Anterior cingulate cortex (tissue), 58 donors: Measurements from ENCODE around the gene ZNF468.
A peak's percentile ranks its signal among the peaks of the same experiment; 100 is the strongest.
"Not testable (repeated sequence)": the region's sequence is repeated elsewhere in the genome, so short reads cannot be mapped to it uniquely, and the experiment has no call there.

Source experiments
- DNase-seq, 58 donors: peaks; one replicate each; lab custom pipeline; 2025; lab: John Stamatoyannopoulos, UW

ZNF468 gene

DNA sequence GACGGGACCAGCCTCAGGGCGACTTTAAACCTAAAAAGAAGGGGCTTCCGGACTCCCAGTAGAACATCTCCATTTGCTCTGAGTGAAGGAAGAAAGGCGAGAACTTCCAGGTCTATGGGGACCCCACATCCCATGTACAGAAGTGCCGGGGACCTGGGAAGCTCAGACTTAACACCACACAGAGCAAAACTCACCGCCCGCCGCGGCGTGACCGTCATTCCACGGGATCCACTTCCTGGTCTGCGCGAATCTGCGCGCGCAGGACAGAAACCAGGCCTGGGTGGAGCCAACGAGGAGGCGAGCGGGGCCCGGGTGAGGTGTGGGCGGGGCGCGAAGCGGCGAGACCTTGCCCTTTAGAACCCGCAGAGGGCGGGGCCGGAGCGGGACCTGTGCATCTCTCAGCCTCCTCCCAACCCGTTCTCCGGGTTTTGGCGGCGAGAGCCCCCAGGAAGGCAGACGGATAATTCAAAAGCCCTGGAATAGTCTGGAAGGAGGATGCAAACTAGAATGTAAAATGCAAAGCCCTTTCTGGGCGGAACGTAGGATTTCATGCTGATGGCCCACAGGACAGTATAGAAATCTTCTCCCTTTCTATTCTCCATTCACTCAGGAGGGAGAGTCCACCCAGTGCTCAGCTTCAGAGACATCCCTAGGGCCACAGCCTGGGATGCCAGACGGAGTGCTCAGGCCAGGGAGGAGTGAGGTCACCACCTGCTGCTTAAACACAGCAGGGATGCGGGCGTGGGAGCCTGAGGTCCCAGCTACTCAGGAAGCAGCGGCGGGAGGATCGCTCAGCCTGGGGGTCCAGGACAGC, at the start of gene ZNF468:
Gene ZNF468 (minus strand): TSS at position 242 of the 814 bp plus-strand sequence. CDS start 3,347 bp downstream, outside the sequence.
- DNase-seq = peak; percentile 16 to 86 (median 64)

DNA sequence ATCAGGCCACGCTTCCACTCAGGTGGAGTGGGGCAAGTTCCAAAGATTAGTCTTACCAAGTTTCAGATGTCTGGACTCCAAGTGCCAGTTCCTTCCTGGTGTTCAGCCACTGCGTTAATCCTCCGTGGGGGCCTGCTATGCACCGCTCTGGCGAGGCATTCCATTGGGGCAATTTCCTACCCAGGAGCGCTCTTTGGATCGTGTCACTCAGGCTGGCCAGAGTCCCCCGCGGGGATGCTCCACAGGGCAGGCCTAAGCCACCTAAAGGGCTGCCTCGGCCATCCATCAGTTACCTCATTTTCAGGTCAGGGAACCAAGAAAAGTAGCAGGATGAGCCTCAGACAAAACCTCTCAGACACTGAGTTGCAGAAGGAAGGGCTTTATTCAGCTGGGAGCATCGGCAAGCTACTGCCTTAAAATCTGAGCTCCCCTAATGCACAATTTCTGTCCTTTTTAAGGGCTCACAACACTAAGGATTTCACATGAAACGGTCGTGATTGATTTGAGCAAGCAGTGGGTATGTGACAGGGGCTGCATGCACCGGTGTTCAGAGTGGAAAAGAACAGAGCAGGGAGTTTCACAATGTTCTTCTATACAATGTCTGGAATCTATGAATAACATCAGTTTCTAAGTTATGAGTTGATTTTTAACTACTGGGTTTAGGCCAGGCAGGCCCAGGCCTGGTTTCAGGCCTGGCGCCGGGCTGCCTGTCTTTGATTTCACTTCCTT, 46.8 kb upstream of the ZNF468 start:
- not testable (repeated sequence) for DNase-seq

DNA sequence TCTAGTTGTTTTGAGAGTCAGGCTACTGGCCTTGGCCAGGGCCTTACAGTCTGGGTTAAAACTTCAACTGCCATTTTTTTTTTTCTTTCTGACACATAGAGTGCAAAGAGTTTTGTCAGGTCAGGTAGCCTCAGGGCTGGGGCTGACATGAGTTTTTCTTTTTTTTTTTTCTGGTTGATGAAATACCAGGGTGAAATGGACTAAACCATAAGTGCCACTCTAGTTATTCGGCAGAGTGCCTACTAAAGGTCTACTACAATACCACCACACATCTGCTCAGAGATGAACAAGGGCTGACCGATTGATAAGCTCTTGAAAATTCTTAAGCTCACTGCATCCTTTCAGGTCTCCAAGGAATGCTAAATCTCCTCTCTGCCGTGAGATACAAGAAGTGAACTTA, 44.4 kb upstream of the ZNF468 start:
- DNase-seq = no peak

DNA sequence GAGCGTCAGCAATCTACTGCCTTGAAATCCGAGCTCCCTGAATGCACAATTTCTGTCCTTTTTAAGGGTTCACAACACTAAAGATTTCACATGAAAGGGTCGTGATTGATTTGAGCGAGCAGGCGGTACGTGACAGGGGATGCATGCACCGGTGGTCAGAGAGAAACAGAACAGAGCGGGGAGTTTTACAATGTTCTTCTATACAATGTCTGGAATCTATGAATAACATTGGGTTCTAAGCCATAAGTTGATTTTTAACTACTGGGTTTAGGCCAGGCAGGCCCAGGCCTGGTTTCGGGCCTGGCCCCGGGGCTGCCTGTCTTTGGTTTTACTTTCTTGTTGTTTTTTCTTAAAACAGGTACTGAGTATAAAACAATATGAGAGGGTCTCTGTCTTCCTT, 41.2 kb upstream of the ZNF468 start:
- DNase-seq = not testable (repeated sequence)

DNA sequence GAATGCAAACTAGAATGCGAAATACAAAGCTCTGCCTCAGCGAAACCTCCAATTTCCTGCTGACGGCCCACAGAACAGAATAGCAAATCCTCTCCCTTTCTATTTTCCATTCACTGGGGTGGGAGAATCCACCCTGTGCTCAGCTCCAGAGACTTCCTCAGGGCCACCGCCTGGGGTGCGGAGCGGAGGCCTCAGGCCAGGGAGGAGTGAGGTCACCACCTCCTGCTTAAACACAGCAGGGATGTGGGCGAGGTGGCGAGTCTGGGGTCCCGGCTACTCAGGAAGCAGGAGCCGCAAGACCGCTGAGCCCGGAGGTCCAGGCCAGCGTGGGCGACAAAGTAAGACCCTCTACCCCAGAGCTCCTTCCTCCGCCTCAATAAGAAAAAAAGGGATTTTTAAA, 40.7 kb upstream of the ZNF468 start:
- DNase-seq = peak in 4 of 58 donors; percentile 2 to 23 (median 16)

GRCh38 chr19:52897138-52897935, 39.9 kb upstream of the ZNF468 start, which contains the start of gene ZNF320:
TSS of gene ZNF320 (minus strand) at chr19:52897635. CDS start at chr19:52890255, 7,380 bp downstream.
- peak; percentile 43 to 98 (median 92) for DNase-seq

DNA sequence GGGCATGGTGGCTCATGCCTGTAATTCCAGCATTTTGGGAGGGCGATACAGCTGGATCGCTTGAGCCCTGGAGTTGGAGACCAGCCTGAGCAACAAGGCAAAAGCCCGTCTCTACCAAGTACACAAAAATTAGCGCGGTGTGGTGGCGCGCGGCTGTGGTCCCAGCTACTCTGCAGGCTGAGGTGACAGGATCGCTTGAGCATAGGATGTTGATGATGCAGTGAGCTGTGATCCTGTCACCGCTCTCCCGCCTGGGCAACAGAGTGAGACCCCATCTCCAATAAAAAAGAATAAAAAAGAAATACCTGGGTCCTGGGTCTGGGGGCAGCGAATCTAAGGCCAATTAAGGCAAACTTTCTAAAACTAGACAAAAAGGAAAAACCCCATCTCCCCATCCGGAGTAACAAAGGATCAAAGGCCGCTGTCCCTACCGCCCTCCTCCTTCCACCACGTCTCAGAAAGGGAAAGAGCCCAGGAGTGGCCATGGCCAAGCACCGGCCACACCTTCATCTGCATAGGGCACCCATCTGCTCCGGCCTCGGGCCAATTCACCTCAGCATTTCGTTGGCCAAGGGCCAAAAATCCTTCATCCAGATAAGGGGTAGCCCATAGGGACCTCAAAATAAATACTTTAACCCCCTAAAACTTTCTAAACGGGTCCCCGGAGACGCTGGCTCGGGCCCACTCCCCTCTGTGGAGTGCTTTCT, 39.2 kb upstream of the ZNF468 start:
- DNase-seq = peak in 7 of 58 donors; percentile 12 to 30 (median 16)

- no peak for DNase-seq
Measured at GRCh38 chr19:52891336-52891735, 33.9 kb upstream of the ZNF468 start.

DNA sequence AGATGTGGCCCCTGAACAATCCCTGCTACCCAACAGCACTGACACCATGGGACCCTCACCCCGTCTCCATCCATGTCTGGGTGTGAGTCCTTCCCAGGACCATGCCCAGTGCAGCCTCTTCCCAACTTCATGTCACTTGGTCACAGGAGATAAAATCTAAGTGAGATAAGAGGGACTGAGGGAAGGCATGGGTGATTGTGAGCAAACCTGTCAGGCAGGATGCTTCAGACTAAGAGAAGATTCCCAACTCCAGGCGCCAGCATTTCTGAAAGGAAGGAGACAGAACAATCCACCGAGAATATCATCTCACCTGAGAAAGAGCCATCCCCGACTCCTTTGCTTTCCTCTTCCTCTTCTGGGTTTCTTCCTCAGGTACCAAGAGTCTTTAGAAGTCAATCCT, 32.5 kb upstream of the ZNF468 start:
- DNase-seq = no peak

- peak in 1 of 58 donors; percentile 1 for DNase-seq
Measured at GRCh38 chr19:52889076-52889475, 31.7 kb upstream of the ZNF468 start.

DNA sequence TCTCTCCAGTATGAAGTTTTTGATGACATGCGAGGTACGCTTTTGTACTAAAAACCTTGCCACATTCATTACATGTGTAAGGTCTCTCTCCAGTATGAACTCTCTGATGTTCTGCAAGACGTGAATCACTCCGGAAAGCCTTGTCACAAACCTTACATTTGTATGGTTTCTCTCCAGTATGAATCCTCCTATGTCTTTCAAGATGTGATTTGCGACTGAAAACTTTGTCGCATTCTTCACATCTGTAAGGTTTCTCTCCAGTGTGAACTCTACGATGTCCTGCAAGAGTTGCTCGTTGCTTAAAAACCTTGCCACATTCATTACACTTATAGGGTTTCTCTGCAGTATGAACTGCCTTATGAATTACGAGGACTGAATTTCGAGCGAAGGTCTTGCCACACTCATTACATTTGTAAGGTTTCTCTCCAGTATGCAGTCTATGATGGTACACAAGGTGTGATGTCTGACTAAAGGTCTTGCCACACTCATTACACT, 23.5 kb upstream of the ZNF468 start:
- DNase-seq = no peak

- DNase-seq = not testable (repeated sequence)
Measured at GRCh38 chr19:52872996-52873395, 15.6 kb upstream of the ZNF468 start.

- no peak for DNase-seq
Measured at GRCh38 chr19:52871466-52871865, 14.0 kb upstream of the ZNF468 start.

- not testable (repeated sequence) for DNase-seq
Measured at GRCh38 chr19:52868031-52868430, 10.6 kb upstream of the ZNF468 start.

GRCh38 chr19:52856540-52857377, 660 bp downstream of the ZNF468 start:
- DNase-seq = peak in 4 of 58 donors; percentile 1 to 9 (median 2)

GRCh38 chr19:52847352-52847751, 10.1 kb downstream of the ZNF468 start:
- DNase-seq = not testable (repeated sequence)

- DNase-seq = not testable (repeated sequence)
Measured at GRCh38 chr19:52840825-52841465, 16.5 kb downstream of the ZNF468 start.

DNA sequence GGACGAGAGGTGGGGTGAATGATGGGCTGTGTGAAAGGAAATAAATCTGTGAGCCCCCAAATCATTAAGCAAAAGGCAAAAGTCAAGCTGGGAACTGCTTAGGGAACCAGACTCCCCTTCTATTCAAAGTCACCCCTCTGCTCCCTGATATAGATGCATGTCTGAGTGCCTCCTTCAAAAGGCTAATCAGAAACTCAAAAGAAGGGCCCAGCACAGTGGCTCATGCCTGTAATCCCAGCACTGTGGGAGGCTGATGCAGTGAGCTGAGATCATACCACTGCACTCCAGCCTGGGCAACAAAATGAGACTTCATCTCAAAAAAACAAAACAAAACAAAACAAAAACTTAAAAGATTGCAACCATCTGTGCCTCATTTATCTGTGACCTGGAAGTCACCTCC, 23.1 kb downstream of the ZNF468 start:
- not testable (repeated sequence) for DNase-seq
